Right lobe of liver (tissue), 4 donors: ENCODE measurements around the gene KRIT1.

Source experiments
- POLR2A ChIP-seq: fragments of 450-650 bp; IDR thresholded peaks from one replicate; pipeline ENCODE4 v1.6.1; 2017; ENCODE audit warnings: antibody characterized with exemption, mild to moderate bottlenecking
- TF ChIP-seq, protein P1 (sequence below), 4 donors: fragments of 200-600 bp in 3 of 4; fragments of 450-650 bp in 1 of 4; IDR thresholded peaks; one replicate each; pipeline versions ENCODE4 v1.5.1 to v1.8.0; 2016 to 2022; ENCODE audit warnings: antibody characterized with exemption in 4 of 4, mild to moderate bottlenecking in 2 of 4
- donor health status: DM: no; HTN: no; CAD: no.
- donor health status: DM: no; HTN: no; CAD: no.
- donor health status: DM: no; HTN: yes; CAD: no.

DNA sequence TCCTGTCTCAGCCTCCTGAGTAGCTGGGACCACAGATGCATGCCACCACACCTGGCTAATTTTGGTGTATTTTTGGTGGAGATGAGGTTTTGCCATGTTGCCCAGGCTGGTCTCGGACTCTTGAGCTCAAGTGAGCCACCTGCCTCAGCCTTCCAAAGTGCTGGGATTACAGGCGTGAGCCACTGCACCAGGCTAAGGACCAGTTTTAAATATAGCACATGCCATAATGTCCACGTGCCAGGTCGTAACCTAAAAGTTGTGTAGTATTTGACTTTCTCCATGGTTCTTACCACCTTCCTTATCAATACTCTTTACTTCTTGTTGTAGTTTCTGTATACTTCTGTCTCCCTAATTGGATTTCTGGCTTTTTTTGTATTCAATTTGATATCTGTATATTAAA is 13.3 kb upstream of the KRIT1 start:
- TF ChIP-seq, protein P1, sequence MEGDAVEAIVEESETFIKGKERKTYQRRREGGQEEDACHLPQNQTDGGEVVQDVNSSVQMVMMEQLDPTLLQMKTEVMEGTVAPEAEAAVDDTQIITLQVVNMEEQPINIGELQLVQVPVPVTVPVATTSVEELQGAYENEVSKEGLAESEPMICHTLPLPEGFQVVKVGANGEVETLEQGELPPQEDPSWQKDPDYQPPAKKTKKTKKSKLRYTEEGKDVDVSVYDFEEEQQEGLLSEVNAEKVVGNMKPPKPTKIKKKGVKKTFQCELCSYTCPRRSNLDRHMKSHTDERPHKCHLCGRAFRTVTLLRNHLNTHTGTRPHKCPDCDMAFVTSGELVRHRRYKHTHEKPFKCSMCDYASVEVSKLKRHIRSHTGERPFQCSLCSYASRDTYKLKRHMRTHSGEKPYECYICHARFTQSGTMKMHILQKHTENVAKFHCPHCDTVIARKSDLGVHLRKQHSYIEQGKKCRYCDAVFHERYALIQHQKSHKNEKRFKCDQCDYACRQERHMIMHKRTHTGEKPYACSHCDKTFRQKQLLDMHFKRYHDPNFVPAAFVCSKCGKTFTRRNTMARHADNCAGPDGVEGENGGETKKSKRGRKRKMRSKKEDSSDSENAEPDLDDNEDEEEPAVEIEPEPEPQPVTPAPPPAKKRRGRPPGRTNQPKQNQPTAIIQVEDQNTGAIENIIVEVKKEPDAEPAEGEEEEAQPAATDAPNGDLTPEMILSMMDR (IDR thresholded peaks at IDR 0.05): no peak
- TF ChIP-seq POLR2A: no peak
